SKM-1 treated with dmso at 0.1 percent for 144 hours (cell line): ENCODE measurements around the gene BCL2L12.
A peak's percentile ranks its signal among the peaks of the same experiment; 100 is the strongest.

Experiments
- DNase-seq: peaks from one replicate; lab custom pipeline; 2025; ENCODE audit not compliant: unreplicated experiment; lab: John Stamatoyannopoulos, UW

The BCL2L12 gene

GRCh38 chr19:49662011-49662410 is 3.7 kb upstream of the BCL2L12 start:
- no peak for DNase-seq

- no peak for DNase-seq
Measured at GRCh38 chr19:49663224-49663623, 2.5 kb upstream of the BCL2L12 start.

- peak; percentile 25 for DNase-seq
Measured at GRCh38 chr19:49664171-49665035, 1.3 kb upstream of the BCL2L12 start.

DNA sequence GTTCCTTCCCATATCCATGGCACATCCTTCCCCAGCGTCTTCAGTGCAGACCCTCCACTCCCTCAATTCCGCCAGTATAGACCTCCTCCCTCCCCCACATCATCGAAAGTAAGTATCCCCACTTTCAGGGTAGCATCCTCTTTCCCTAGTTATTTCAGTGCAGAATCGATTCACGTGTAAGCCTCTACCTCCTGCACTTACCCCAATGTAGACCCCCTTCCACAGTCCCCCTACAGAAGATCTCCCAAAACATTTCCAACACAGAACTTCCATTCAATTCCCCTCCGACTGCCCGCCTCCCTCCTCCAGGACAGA is 740 bp upstream of the BCL2L12 start:
- DNase-seq, result no peak

- DNase-seq, result no peak
Measured at GRCh38 chr19:49666120-49666444, 349 bp downstream of the BCL2L12 start.

DNA sequence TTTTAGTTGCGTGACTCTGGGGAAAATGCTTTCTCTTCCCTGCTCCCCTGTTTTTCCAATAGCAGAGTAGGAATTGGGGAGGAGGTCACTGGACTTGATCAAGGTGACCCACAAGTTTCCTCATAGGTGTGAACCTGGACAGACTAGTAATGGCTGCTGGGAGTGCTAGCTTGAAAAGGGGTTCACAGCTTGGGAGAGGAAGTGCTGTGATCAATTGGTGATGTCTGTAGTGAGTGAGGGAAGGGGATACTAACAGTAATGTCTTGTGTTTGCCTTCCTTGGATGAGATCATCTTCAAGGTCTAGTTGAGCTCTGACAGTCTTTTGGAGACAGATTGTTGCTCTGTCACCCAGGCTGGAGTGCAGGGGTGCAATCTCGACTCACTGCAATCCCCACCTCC is 1.7 kb downstream of the BCL2L12 start:
- DNase-seq, result no peak

DNA sequence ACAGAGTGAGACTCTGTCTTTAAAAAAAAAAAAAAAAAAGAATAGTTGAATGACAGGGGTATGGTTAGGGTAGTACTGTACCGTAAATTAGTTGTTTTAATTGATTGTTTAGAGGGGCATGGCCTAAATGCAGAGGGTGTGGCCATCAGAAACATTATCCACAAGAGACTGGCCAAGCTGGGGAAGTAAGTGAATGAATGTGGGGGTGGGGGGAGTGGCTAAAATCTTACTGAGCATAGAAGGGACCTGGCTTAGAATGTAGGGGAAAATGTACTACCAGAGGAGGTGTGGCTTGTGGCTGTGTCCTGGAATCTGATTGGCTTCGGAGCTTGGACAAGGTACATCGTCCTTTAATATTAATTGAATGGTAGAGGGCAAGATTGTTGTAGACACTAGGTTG is 3.8 kb downstream of the BCL2L12 start:
- DNase-seq, result no peak

DNA sequence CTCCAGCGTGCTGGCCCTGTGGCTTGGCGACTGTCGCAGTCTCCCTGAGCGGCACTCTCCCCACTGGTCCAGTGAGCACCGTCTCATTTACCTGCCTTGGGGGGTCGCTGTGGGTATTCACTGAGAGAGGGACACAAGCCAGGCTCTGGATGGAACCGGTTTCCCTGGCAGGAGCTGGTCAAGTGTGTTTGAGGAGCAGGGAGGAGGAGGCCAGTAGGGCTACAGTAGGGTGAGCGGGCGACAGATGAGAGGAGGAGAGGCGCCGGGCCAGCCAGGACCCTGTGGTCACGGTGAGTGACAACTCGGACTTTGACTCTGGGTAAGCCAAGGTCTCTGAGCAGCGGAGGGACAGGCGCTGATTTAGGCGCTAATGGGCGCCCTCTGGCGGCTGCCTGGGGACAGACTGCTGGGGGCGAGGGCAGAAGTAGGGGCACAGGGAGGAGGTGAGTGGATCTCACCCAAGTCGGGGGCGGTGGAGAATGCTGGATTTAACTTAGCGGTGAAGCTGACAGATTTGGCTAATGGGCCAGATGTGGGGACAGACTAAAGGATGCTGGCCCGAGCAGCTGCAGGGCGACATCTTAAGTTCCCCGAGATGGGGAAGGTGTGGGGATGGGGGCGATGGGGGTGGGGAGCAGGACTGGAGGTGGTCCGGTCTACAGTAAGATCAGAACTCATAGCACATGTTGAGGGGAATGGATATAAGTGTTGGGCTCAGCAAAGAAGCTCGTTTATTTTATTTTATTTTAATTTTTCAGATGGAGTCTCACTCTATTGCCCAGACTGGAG is 6.6 kb downstream of the BCL2L12 start:
- DNase-seq, result peak; percentile 12

DNA sequence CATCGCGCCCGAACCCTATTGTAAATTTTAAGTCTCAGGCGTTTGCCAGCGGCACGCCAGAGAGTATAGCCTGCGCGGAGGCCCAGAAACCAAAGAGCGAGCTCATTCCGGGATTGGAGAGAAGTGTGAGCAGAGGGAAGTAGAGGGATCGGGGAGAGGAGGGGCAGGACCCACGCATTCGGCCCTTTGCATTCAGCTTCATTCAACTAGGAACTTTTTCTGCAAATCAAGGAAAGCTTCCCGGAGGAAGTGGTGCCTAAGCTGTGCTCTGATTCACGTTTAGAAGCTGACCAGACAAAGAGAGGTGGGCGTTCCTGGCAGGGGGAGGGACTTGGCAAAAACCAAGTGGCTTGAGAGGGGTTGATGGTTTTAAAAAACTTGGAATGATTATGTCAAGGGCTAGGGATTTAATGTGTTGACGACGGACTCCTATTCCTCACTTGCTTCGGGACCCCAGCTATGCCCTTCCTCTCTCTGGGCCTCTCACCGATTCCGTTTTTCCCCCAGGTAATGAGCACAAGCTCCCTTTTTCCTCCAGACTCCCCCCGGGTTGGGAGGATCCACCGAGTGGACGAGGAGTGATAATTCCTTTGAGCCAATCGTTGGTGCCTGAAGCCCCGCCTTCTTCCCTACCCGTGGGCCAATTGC is 10.5 kb downstream of the BCL2L12 start:
- peak; percentile 30 for DNase-seq

GRCh38 chr19:49676784-49677230 is 11.1 kb downstream of the BCL2L12 start:
- peak; percentile 97 for DNase-seq

GRCh38 chr19:49677231-49677900 is 11.6 kb downstream of the BCL2L12 start, which contains the start of gene PRMT1:
Gene PRMT1, plus strand, starts transcription at chr19:49677271. Its CDS starts 10 bp downstream, at chr19:49677281.
- no peak for DNase-seq

- DNase-seq, result peak; percentile 11
Measured at GRCh38 chr19:49677901-49678674, 12.4 kb downstream of the BCL2L12 start.

- no peak for DNase-seq
Measured at GRCh38 chr19:49678985-49679770, 13.4 kb downstream of the BCL2L12 start.

GRCh38 chr19:49679771-49680413 is 14.2 kb downstream of the BCL2L12 start:
- no peak for DNase-seq

GRCh38 chr19:49680421-49681351 is 15.0 kb downstream of the BCL2L12 start:
- peak; percentile 30 for DNase-seq

DNA sequence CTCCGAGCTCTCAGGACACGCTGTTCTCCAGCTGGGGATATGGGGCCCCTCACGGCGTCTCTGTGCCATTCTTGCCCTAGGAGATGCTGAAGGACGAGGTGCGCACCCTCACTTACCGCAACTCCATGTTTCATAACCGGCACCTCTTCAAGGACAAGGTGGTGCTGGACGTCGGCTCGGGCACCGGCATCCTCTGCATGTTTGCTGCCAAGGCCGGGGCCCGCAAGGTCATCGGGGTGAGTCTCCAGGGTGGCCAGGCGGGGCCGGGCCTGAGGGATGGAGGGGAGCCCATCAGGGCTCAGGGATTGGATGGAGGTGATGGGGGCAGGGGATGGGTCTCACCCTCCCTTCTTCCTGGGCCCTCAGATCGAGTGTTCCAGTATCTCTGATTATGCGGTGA is 16.1 kb downstream of the BCL2L12 start:
- no peak for DNase-seq

GRCh38 chr19:49682274-49682673 is 16.5 kb downstream of the BCL2L12 start:
- no peak for DNase-seq

DNA sequence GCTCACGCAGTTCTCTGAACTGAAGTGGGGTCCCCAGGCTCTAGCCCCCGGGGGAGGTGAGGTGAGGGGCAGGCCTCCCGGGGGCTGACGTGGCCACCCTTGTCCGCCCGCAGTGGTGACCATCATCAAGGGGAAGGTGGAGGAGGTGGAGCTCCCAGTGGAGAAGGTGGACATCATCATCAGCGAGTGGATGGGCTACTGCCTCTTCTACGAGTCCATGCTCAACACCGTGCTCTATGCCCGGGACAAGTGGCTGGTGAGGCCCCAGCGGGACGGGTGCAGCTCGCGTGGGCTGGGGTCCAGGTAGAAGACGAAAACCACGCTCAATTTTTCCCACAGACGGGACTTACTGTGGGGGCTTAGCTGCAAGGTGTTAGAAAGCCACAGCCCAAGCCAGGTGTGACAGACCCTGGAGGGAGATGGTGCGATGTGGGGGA is 18.1 kb downstream of the BCL2L12 start:
- DNase-seq, result no peak
